ENCODE measurements around the gene APOBEC3A. TPM values are rescaled to one million over a fixed set of nuclear protein-coding genes. Genes with fewer than 3 reads are reported as not detected.
"Not testable (repeated sequence)": the region's sequence is repeated elsewhere in the genome, so short reads cannot be mapped to it uniquely, and the experiment has no call there.

The APOBEC3A gene
- total RNA-seq, 1 donor from 2014 or later, result not detected

DNA sequence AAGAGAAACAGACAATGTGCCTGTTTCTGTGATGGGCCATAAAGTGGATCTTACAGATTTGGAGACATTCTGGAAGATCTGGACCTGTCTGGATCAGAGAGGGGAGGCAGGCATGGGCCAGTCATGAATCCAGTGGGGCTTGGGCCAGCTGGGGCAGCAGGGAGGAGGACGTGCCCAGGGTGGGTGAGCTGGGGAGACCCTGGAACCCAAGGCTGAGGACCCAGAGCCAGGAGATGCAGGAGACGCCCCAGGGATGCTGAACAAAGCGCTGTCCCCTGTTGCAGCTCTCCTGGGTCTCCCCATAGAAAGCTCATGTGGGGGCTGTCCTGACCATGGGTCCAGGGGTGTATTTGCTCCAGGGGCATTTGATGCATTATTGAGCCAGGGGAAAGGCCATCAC is 1.5 kb upstream of the APOBEC3A start:
- Mint-ChIP-seq H3K36me3 (ENCODE audit: low read depth) (peaks cover 1% of the 10 kb centered on the region), H3K9me3 (ENCODE audit: low read depth) (no peaks in the 10 kb centered on the region), H3K27ac (ENCODE audit: unreplicated experiment) (no peak overlapping the region), H3K4me3 (ENCODE audit: unreplicated experiment) (no peak overlapping the region), H3K27me3 (ENCODE audit: low read depth) (peaks cover 44% of the 10 kb centered on the region), H3K4me1 (ENCODE audit: low read depth) (no peaks in the 10 kb centered on the region)
- peak; percentile 71 for DNase-seq (ENCODE audit: low spot score)
- TF ChIP-seq, protein P1, sequence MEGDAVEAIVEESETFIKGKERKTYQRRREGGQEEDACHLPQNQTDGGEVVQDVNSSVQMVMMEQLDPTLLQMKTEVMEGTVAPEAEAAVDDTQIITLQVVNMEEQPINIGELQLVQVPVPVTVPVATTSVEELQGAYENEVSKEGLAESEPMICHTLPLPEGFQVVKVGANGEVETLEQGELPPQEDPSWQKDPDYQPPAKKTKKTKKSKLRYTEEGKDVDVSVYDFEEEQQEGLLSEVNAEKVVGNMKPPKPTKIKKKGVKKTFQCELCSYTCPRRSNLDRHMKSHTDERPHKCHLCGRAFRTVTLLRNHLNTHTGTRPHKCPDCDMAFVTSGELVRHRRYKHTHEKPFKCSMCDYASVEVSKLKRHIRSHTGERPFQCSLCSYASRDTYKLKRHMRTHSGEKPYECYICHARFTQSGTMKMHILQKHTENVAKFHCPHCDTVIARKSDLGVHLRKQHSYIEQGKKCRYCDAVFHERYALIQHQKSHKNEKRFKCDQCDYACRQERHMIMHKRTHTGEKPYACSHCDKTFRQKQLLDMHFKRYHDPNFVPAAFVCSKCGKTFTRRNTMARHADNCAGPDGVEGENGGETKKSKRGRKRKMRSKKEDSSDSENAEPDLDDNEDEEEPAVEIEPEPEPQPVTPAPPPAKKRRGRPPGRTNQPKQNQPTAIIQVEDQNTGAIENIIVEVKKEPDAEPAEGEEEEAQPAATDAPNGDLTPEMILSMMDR (IDR thresholded peaks at IDR 0.05), result no peak

DNA sequence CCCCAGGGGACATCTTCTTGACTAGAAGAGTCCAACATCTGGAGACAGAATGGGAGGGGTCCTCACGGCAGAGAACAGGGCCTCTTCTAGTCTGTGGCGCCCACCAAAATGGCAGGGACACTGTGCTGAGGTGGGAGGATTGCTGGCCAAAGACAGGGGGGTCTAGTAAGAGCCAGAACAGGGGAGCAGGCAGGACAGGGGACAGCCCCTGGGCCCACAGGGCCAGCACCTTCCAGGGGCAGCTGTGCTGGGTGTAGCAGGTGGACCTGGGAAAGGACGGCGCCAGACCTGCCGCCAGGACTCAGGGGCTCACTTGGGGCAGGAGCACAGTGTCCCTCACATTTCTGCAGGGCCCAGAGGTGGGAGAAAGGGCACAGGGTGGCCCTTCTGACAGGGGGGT is 858 bp upstream of the APOBEC3A start:
- Mint-ChIP-seq H3K4me1 (ENCODE audit: low read depth) (no peaks in the 10 kb centered on the region), H3K36me3 (ENCODE audit: low read depth) (peaks cover 1% of the 10 kb centered on the region), H3K4me3 (ENCODE audit: unreplicated experiment) (no peak overlapping the region), H3K27ac (ENCODE audit: unreplicated experiment) (no peak overlapping the region), H3K9me3 (ENCODE audit: low read depth) (no peaks in the 10 kb centered on the region), H3K27me3 (ENCODE audit: low read depth) (peaks cover 38% of the 10 kb centered on the region)
- TF ChIP-seq, protein P1 (IDR thresholded peaks at IDR 0.05), result no peak
- DNase-seq (ENCODE audit: low spot score), result peak; percentile 82

DNA sequence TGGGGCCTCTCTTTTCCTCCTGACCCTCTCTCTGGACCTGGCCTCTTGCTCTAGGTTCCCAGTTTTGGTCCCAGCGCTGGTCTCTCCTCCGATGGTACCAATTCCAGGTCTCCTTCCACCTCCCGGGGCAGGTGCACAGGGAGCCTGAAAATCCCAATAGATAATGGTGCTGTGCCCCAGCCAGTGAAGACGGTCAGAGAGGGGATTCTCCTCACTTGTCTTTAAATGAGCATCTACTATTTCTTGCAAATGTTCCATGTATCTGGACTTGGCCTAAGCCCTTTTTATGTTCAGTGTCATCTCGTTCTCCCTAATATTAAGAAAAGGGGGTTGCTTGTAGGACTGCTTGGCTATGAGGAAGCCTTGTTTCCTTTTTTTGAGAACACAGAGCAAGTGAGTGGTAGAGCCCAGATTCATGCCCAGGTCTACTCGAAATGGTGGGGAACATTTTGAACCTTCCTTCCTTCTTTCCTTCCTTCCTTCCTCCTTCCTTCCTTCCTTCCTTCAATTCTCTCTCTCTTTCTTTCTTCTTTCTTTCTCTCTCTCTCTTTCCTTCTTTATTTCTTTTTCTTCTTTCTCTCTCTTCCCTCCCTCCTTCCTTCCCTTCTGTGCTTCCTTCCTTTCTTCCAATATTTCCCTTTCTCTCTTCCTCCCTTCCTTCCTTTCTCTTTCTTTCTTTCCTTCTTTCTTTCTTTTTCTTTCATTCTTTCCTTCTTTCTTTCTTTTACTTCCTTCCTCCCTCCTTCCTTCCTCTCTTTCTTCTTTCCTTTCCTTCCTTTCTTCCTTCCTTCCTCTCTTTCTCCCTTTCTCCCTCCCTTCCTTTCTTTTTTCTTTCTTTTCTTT is 620 bp downstream of the APOBEC3A start:
- H3K36me3 Mint-ChIP-seq (ENCODE audit: low read depth), result peaks cover 1% of the 10 kb centered on the region

DNA sequence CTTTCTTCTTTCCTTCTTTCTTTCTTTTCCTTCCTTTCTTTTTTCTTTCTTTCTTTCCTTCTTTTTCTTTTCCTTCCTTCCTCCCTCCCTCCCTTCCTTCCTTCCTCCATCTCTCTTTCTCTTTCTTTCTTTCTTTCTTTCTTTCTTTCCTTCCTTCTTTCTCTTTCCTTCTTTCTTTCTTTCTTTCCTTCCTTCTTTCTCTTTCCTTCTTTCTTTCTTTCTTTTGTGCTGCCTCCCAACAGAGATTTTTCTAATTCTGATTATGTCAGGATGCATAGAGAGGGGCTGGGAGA is 1.2 kb downstream of the APOBEC3A start:
- H3K4me3 Mint-ChIP-seq (ENCODE audit: unreplicated experiment); H3K36me3 Mint-ChIP-seq (ENCODE audit: low read depth); H3K27ac Mint-ChIP-seq (ENCODE audit: unreplicated experiment); DNase-seq (ENCODE audit: low spot score); H3K9me3 Mint-ChIP-seq (ENCODE audit: low read depth); H3K4me1 Mint-ChIP-seq (ENCODE audit: low read depth): not testable (repeated sequence)
- H3K27me3 Mint-ChIP-seq (ENCODE audit: low read depth), result peaks cover 27% of the 10 kb centered on the region

More for the DNA sequence above, 620 bp downstream of the APOBEC3A start:
- H3K4me1 Mint-ChIP-seq (ENCODE audit: low read depth), result no peaks in the 10 kb centered on the region
- H3K27me3 Mint-ChIP-seq (ENCODE audit: low read depth), result peaks cover 27% of the 10 kb centered on the region
- no peak overlapping the region for H3K27ac Mint-ChIP-seq (ENCODE audit: unreplicated experiment)
- TF ChIP-seq, protein P1 (IDR thresholded peaks at IDR 0.05), result no peak
- no peaks in the 10 kb centered on the region for H3K9me3 Mint-ChIP-seq (ENCODE audit: low read depth)
- no peak overlapping the region for H3K4me3 Mint-ChIP-seq (ENCODE audit: unreplicated experiment)
- no peak for DNase-seq (ENCODE audit: low spot score)

DNA sequence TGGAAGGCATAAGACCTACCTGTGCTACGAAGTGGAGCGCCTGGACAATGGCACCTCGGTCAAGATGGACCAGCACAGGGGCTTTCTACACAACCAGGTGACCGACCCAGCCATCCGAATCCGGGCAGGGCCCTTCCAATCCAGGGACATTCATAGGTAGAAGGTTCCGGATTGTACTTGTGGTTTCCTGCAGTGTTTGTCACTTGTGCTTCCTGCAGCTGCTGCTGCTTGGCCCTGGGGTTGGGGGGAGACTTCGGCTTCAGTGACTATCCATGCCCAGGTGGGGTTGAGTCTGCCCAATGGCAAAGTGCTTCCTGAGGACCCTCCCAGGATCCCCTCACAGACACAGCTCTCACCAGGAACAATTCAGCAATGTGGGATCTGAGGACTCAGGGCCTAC is 2.2 kb downstream of the APOBEC3A start:
- TF ChIP-seq, protein P1 (IDR thresholded peaks at IDR 0.05), result no peak
- Mint-ChIP-seq H3K27me3 (ENCODE audit: low read depth) (peaks cover 27% of the 10 kb centered on the region), H3K36me3 (ENCODE audit: low read depth) (peaks cover 1% of the 10 kb centered on the region)

DNA sequence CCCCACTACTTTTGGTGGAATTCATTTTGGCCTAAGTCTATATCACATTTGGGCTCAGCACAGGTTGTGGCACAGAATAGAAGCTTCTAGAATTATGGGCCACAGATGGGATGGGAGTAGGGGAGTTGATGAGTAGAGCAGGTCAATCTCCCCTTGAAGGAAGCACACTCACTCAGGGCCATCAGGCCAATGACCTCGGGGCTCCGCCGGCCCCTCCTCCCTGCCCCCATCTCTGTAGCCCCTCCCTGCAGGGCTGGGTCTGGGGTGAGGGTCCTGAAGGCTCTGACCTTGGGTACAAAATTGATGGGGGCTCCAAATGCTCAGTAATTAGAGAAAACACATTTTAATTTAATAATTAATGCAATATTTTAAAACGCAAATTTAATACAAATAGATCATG is 3.3 kb downstream of the APOBEC3A start:
- H3K27ac Mint-ChIP-seq (ENCODE audit: unreplicated experiment); H3K4me1 Mint-ChIP-seq (ENCODE audit: low read depth); H3K9me3 Mint-ChIP-seq (ENCODE audit: low read depth); H3K36me3 Mint-ChIP-seq (ENCODE audit: low read depth); H3K4me3 Mint-ChIP-seq (ENCODE audit: unreplicated experiment); DNase-seq (ENCODE audit: low spot score): not testable (repeated sequence)
- H3K27me3 Mint-ChIP-seq (ENCODE audit: low read depth), result peaks cover 28% of the 10 kb centered on the region

More for the DNA sequence above, 2.2 kb downstream of the APOBEC3A start:
- Mint-ChIP-seq H3K27ac (ENCODE audit: unreplicated experiment) (no peak overlapping the region), H3K4me3 (ENCODE audit: unreplicated experiment) (no peak overlapping the region), H3K4me1 (ENCODE audit: low read depth) (no peaks in the 10 kb centered on the region), H3K9me3 (ENCODE audit: low read depth) (no peaks in the 10 kb centered on the region)
- peak; percentile 39 for DNase-seq (ENCODE audit: low spot score)

DNA sequence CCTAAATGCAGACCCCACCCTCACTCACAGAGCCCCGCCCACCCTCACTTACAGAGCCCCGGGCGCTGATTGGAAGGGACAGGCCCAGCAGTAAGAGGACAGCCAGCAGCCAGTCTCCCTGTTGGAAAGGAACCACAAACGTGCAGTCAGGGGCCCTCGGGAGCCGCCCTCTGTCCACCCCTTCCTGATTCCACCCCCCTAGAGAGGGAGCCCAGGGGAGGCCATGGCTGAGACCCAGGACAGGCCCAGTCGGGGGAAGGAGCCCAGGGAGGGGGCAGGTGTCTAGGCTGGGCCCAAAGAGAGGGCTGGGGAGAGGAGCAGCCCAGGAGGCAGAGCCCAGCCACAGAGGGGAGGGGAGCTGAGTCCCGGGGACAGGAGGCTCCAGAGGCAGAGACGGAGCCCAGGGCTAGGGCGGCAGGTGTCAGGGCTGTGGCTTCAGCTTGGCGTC is 5.9 kb downstream of the APOBEC3A start:
- not testable (repeated sequence) for H3K27ac Mint-ChIP-seq (ENCODE audit: unreplicated experiment); H3K4me1 Mint-ChIP-seq (ENCODE audit: low read depth); H3K9me3 Mint-ChIP-seq (ENCODE audit: low read depth); H3K4me3 Mint-ChIP-seq (ENCODE audit: unreplicated experiment); H3K36me3 Mint-ChIP-seq (ENCODE audit: low read depth)
- H3K27me3 Mint-ChIP-seq (ENCODE audit: low read depth), result peaks cover 22% of the 10 kb centered on the region
- DNase-seq (ENCODE audit: low spot score), result peak; percentile 69
